HEK293T (cell line): ENCODE results near the gene SPAG16.

Experiments
- CTCF ChIA-PET: fragments of 350-600 bp; formaldehyde crosslinking; extraction: SDS; loops from one replicate; lab custom pipeline; 2021; ENCODE audit warnings: antibody characterized with exemption, inconsistent platforms; lab: Yijun Ruan, JAX
- POLR2A ChIA-PET: fragments of 350-600 bp; formaldehyde crosslinking; extraction: SDS; loops from one replicate; lab custom pipeline; 2020; ENCODE audit warnings: antibody characterized with exemption, inconsistent platforms; lab: Yijun Ruan, JAX
- DNase-seq: peaks from one replicate; pipeline ENCODE4 v3.0.0; 2012; ENCODE audit warnings: mixed read lengths; ENCODE audit errors: extremely low spot score
- ARNT ChIP-seq: fragments of 450-650 bp; IDR thresholded peaks from 2 replicates; pipeline ENCODE4 v1.6.1; 2017; ENCODE audit warnings: mild to moderate bottlenecking
- BHLHE40 ChIP-seq: fragments of 450-650 bp; IDR thresholded peaks from 2 replicates; pipeline ENCODE4 v1.6.1; 2016; ENCODE audit warnings: mild to moderate bottlenecking, moderate library complexity, borderline replicate concordance
- CTBP1 ChIP-seq: fragments of 450-650 bp; IDR thresholded peaks from 2 replicates; pipeline ENCODE4 v1.6.1; 2016; ENCODE audit warnings: borderline replicate concordance
- ELF4 ChIP-seq: fragments of 450-650 bp; IDR thresholded peaks from 2 replicates; pipeline ENCODE4 v1.6.1; 2017; ENCODE audit warnings: antibody characterized with exemption
- FOXA1 ChIP-seq: fragments of 450-650 bp; IDR thresholded peaks from 2 replicates; pipeline ENCODE4 v1.6.1; 2016; ENCODE audit warnings: mild to moderate bottlenecking
- FOXK2 ChIP-seq: fragments of 450-650 bp; IDR thresholded peaks from 2 replicates; pipeline ENCODE4 v1.6.1; 2016; ENCODE audit warnings: mild to moderate bottlenecking
- FOXM1 ChIP-seq: fragments of 450-650 bp; IDR thresholded peaks from 2 replicates; pipeline ENCODE4 v1.6.1; 2017; ENCODE audit warnings: mild to moderate bottlenecking, borderline replicate concordance
- HDGF ChIP-seq: fragments of 450-650 bp; IDR thresholded peaks from 2 replicates; pipeline ENCODE4 v1.6.1; 2017; ENCODE audit warnings: antibody characterized with exemption, borderline replicate concordance
- L3MBTL2 ChIP-seq: fragments of 450-650 bp; conservative IDR thresholded peaks from 2 replicates; pipeline ENCODE4 v1.6.1; 2016; ENCODE audit warnings: mild to moderate bottlenecking
- LEF1 ChIP-seq: fragments of 450-650 bp; IDR thresholded peaks from 2 replicates; pipeline ENCODE4 v1.6.1; 2017; ENCODE audit warnings: mild to moderate bottlenecking, borderline replicate concordance
- NFRKB ChIP-seq: fragments of 450-650 bp; IDR thresholded peaks from 2 replicates; pipeline ENCODE4 v1.6.1; 2016; ENCODE audit warnings: mild to moderate bottlenecking, moderate library complexity
- SP1 ChIP-seq: fragments of 450-650 bp; IDR thresholded peaks from 2 replicates; pipeline ENCODE4 v1.6.1; 2017
- SUZ12 ChIP-seq: fragments of 450-650 bp; IDR thresholded peaks from 2 replicates; pipeline ENCODE4 v1.6.1; 2016; ENCODE audit warnings: mild to moderate bottlenecking
- TARDBP ChIP-seq: fragments of 450-650 bp; IDR thresholded peaks from 2 replicates; pipeline ENCODE4 v1.6.1; 2016
- ZNF384 ChIP-seq: fragments of 450-650 bp; IDR thresholded peaks from 2 replicates; pipeline ENCODE4 v1.6.1; 2016
- TF ChIP-seq, protein P1 (sequence below): fragments of 450-650 bp; IDR thresholded peaks from 2 replicates; pipeline ENCODE4 v1.6.1; 2016

The SPAG16 gene

DNA sequence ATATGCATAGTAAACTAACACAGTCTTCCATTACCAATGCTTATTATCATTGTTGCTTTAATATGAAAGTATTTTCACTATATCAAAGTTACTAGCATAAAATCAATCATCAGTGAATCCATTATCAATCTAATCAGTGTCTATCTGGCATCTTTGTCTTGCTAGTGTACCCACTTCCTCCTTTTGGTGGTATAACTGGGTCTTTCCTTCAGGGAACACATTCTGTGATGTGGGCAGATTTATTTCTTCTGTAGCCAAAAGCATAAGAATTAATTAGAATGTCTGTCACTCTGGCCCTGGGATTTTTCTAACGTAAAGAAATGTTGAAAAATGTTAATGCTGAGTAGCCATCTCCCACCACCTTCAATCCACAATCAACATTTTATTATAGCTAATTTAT lies 970.8 kb downstream of the SPAG16 start:
- DNase-seq, result no peak
- CTCF ChIA-PET, result interaction anchor here (0.6 kb wide), 1 partner anchor 864 kb away, joined by 3 read pairs; no protein-coding TSS in a partner anchor
- no peak for TF ChIP-seq ZNF384
- TF ChIP-seq FOXK2, result no peak
- TF ChIP-seq CTBP1, result no peak
- no peak for TF ChIP-seq SP1
- TF ChIP-seq FOXA1, result no peak
- TF ChIP-seq SUZ12, result no peak
- no peak for TF ChIP-seq TARDBP
- TF ChIP-seq ARNT, result no peak
- no peak for TF ChIP-seq NFRKB
- no peak for TF ChIP-seq L3MBTL2
- TF ChIP-seq BHLHE40, result no peak
- no peak for TF ChIP-seq ELF4
- TF ChIP-seq HDGF, result no peak
- no peak for TF ChIP-seq FOXM1
- no peak for TF ChIP-seq LEF1
- TF ChIP-seq, protein P1, sequence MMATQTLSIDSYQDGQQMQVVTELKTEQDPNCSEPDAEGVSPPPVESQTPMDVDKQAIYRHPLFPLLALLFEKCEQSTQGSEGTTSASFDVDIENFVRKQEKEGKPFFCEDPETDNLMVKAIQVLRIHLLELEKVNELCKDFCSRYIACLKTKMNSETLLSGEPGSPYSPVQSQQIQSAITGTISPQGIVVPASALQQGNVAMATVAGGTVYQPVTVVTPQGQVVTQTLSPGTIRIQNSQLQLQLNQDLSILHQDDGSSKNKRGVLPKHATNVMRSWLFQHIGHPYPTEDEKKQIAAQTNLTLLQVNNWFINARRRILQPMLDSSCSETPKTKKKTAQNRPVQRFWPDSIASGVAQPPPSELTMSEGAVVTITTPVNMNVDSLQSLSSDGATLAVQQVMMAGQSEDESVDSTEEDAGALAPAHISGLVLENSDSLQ, result no peak
- POLR2A ChIA-PET, result no interaction called here

GRCh38 chr2:214261683-214262082 lies 977.4 kb downstream of the SPAG16 start:
- TF ChIP-seq ELF4, result no peak
- TF ChIP-seq FOXK2, result no peak
- TF ChIP-seq SUZ12, result no peak
- DNase-seq, result no peak
- ChIA-PET CTCF (no interaction called here), POLR2A (no interaction called here)

- TF ChIP-seq ARNT (no peak), L3MBTL2 (no peak), LEF1 (no peak), FOXA1 (no peak), ELF4 (no peak), TARDBP (no peak), FOXM1 (no peak), ZNF384 (no peak), FOXK2 (no peak), HDGF (no peak), SUZ12 (no peak)
- TF ChIP-seq, protein P1, result no peak
- no peak for DNase-seq
- CTCF ChIA-PET, result no interaction called here
- POLR2A ChIA-PET, result no interaction called here
Measured at GRCh38 chr2:214264171-214264570, 979.9 kb downstream of the SPAG16 start.

GRCh38 chr2:214265991-214266489 lies 981.8 kb downstream of the SPAG16 start:
- no peak for DNase-seq
- POLR2A ChIA-PET, result no interaction called here
- TF ChIP-seq SUZ12 (no peak), LEF1 (no peak), FOXK2 (no peak), SP1 (no peak), HDGF (no peak), ARNT (no peak), ELF4 (no peak), L3MBTL2 (no peak), ZNF384 (no peak), NFRKB (no peak), FOXA1 (no peak), CTBP1 (no peak), TARDBP (no peak), BHLHE40 (no peak), FOXM1 (no peak)
- TF ChIP-seq, protein P1, result no peak
- CTCF ChIA-PET, result no interaction called here

DNA sequence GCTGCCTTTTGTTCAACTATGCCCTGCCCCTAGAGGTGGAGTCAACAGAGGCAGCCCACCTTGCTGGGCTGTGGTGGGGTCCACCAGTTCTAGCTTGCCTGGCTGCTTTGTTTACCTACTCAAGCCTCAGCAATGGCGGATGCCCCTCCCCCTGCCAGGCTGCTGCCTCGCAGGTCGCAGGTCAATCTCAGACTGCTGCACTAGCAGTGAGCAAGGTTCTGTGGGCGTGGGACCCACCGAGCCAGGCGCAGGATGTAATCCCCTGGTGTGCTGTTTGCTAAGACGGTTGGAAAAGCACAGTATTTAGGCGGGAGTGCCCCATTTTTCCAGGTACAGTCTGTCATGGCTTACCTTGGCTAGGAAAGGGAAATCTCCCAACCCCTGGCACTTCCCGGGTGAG lies 993.6 kb downstream of the SPAG16 start:
- ChIA-PET POLR2A (no interaction called here), CTCF (no interaction called here)
- DNase-seq, result no peak
- TF ChIP-seq FOXM1 (no peak), NFRKB (no peak), L3MBTL2 (no peak), SUZ12 (no peak), ELF4 (no peak)

DNA sequence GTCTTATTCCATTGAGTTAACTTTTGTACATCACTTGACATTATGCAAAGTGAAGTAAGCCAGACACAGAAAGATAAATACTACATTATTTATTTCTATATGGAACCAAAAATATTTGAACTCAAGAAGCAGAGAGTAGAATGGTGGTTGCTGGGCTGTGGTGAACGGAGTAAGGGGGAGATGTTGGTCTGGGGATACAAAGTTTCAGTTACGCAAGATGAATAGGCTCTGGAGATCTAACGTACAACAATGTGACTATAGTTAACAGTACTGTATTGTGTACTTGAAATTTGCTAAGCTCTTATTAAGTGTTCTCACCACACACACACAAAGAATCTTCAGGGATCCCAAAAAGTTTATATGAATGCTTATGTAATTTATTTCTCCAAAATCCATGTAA lies 1001.7 kb downstream of the SPAG16 start:
- TF ChIP-seq ZNF384, result no peak
- ChIA-PET POLR2A (no interaction called here), CTCF (no interaction called here)
- no peak for DNase-seq

DNA sequence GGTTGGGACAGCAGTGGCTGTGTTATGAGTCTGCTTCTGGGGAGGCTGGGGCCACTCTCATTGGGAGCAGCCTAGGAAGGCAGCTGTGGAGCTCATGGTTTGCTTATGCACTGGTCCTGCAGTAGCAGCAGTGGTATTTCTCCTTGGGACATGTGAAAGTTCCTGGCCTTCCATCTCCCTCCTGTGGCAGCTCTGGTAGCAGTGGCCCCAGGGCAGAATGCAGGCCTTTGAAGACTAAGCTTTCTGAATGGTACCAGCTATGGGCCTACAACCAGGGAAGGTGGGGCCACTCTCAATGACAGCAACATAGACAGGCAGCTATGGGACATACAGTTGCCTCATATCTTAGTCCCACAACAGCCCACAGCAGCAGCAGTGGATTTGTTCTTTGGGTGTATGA lies 1009.3 kb downstream of the SPAG16 start:
- CTCF ChIA-PET, result no interaction called here
- POLR2A ChIA-PET, result no interaction called here
- no peak for DNase-seq
- TF ChIP-seq FOXA1, result no peak
- no peak for TF ChIP-seq SP1
- TF ChIP-seq LEF1, result no peak
- no peak for TF ChIP-seq ARNT
- TF ChIP-seq ZNF384, result no peak
- no peak for TF ChIP-seq BHLHE40
- TF ChIP-seq CTBP1, result no peak
- TF ChIP-seq NFRKB, result no peak
- no peak for TF ChIP-seq ELF4
- no peak for TF ChIP-seq HDGF
- TF ChIP-seq FOXK2, result no peak
- TF ChIP-seq L3MBTL2, result no peak
- no peak for TF ChIP-seq SUZ12
- TF ChIP-seq, protein P1, result no peak
- TF ChIP-seq FOXM1, result no peak
- TF ChIP-seq TARDBP, result no peak
